HepG2 (cell line): ENCODE data around the gene SMAD7. TPM values are rescaled to one million over a fixed set of nuclear protein-coding genes. Genes with fewer than 3 reads are reported as not detected.

ENCODE experiments used
- ATAC-seq: fragments of 200-7000 bp; cut with Tn5 transposase; 3 replicates; pipeline ENCODE4 v1.9.1; 2020; ENCODE audit warnings: mild to moderate bottlenecking, moderate library complexity
- BruUV-seq: library from RNA; stranded (reverse); fragments of 400-500 nt; replicated peaks from 2 replicates; lab custom pipeline; 2021; lab: Mats Ljungman, UMichigan
- CTCF ChIA-PET: fragments of 300-600 bp; formaldehyde crosslinking; extraction: SDS; loops from one replicate; lab custom pipeline; 2021; ENCODE audit warnings: low total read pairs, inconsistent platforms, low intra/inter-chr PET ratio; lab: Yijun Ruan, JAX
- POLR2A ChIA-PET: fragments of 350-600 bp; sonication (Branson Sonifier 250); formaldehyde crosslinking; loops from one replicate; lab custom pipeline; 2020; ENCODE audit warnings: antibody characterized with exemption, inconsistent platforms; lab: Yijun Ruan, JAX
- DNase-seq: peaks from one replicate; pipeline ENCODE4 v3.0.0-alpha.2; 2015; ENCODE audit warnings: low spot score
- FAIRE-seq: peaks from 3 replicates; lab custom pipeline; 2011; peaks lifted over from hg19 to GRCh38; lab: Jason Lieb, UNC
- H2AFZ ChIP-seq: one replicate; pipeline ENCODE4 v1.6.1; 2011; ENCODE audit warnings: low read length, inconsistent platforms
- H3K27ac ChIP-seq: fragments of 300-600 bp; 3 replicates; pipeline ENCODE4 v1.8.0; 2011; ENCODE audit warnings: mixed run types, mild to moderate bottlenecking, mixed read lengths, low read length, inconsistent platforms; ENCODE audit not compliant: insufficient read depth; ENCODE audit errors: extremely low read length
- H3K27me3 ChIP-seq, 2 experiments: fragments of 200-600 bp in 1 of 2; 2 replicates in 1 of 2; 3 replicates in 1 of 2; pipeline versions ENCODE4 v1.6.0 to v1.8.0; 2011; ENCODE audit warnings: low read length in 2 of 2, mild to moderate bottlenecking in 2 of 2, moderate library complexity in 2 of 2, inconsistent platforms in 1 of 2; ENCODE audit not compliant: insufficient read depth in 2 of 2, control insufficient read depth in 1 of 2
- H3K36me3 ChIP-seq, 2 experiments: fragments of 200-600 bp in 1 of 2; replicated peaks in 1 of 2; 2 replicates in 1 of 2; 3 replicates in 1 of 2; pipeline versions ENCODE4 v1.5.1 to v1.8.0; 2011; ENCODE audit warnings: low read length in 2 of 2, inconsistent platforms in 1 of 2; ENCODE audit not compliant: insufficient read depth in 2 of 2, control insufficient read depth in 1 of 2
- H3K4me1 ChIP-seq: 2 replicates; pipeline ENCODE4 v1.5.1; 2012; ENCODE audit warnings: low read length, inconsistent platforms; ENCODE audit not compliant: insufficient read depth
- H3K4me2 ChIP-seq: 2 replicates; pipeline ENCODE4 v1.6.0; 2011; ENCODE audit warnings: low read depth, low read length, inconsistent platforms
- H3K4me3 ChIP-seq, 3 experiments: fragments of 200-600 bp in 1 of 3; sonication (generic), shearing (Covaris generic) in 1 of 3; replicated peaks in 1 of 3; 2 replicates each; pipeline ENCODE4 v1.5.1; 2011 to 2016; ENCODE audit warnings: low read length in 3 of 3, inconsistent platforms in 2 of 3, low read depth in 2 of 3, mild to moderate bottlenecking in 2 of 3, control low read depth in 1 of 3, mixed read lengths in 1 of 3; ENCODE audit not compliant: insufficient read depth in 1 of 3
- H3K79me2 ChIP-seq: one replicate; pipeline ENCODE4 v1.6.1; 2011; ENCODE audit warnings: low read length, inconsistent platforms; ENCODE audit not compliant: insufficient read depth
- H3K9ac ChIP-seq: 2 replicates; pipeline ENCODE4 v1.6.0; 2011; ENCODE audit warnings: mild to moderate bottlenecking, low read depth, low read length, inconsistent platforms; ENCODE audit not compliant: insufficient read depth
- H3K9me3 ChIP-seq: 2 replicates; pipeline ENCODE4 v1.5.1; 2012; ENCODE audit warnings: mild to moderate bottlenecking, low read length
- H4K20me1 ChIP-seq: 2 replicates; pipeline ENCODE4 v1.6.0; 2011; ENCODE audit warnings: inconsistent platforms, mild to moderate bottlenecking, low read length, moderate library complexity; ENCODE audit not compliant: insufficient read depth
- ASH2L ChIP-seq: fragments of 300-600, 200-600 bp; sonication (generic); IDR thresholded peaks from 2 replicates; pipeline ENCODE4 v1.7.0; 2017; ENCODE audit warnings: low read depth, mild to moderate bottlenecking, moderate library complexity, mixed read lengths, low read length; ENCODE audit not compliant: insufficient read length
- CENPT ChIP-seq: sonication (generic); formaldehyde crosslinking; IDR thresholded peaks from 2 replicates; pipeline ENCODE4 v1.8.0; 2022; ENCODE audit warnings: low read depth, mild to moderate bottlenecking, moderate library complexity, missing genetic modification reagents
- CREM ChIP-seq, 2 experiments: sonication (generic) in 1 of 2; formaldehyde crosslinking in 1 of 2; IDR thresholded peaks; 2 replicates each; pipeline versions ENCODE4 v1.4.0 to v1.6.1; 2016 to 2020; ENCODE audit warnings: antibody characterized with exemption in 1 of 2, mild to moderate bottlenecking in 1 of 2, missing genetic modification reagents in 1 of 2
- CSRNP2 ChIP-seq: sonication (generic); formaldehyde crosslinking; conservative IDR thresholded peaks from 2 replicates; pipeline ENCODE4 v1.8.0; 2022; ENCODE audit warnings: low read depth, missing genetic modification reagents
- E2F2 ChIP-seq: sonication (generic); formaldehyde crosslinking; IDR thresholded peaks from 2 replicates; pipeline ENCODE4 v1.4.0; 2020; ENCODE audit warnings: missing genetic modification reagents, borderline replicate concordance
- FOXC1 ChIP-seq: sonication (generic); formaldehyde crosslinking; IDR thresholded peaks from 2 replicates; pipeline ENCODE4 v1.8.0; 2022; ENCODE audit warnings: mild to moderate bottlenecking, missing genetic modification reagents, borderline replicate concordance
- GFI1 ChIP-seq: sonication (generic); formaldehyde crosslinking; IDR thresholded peaks from 2 replicates; pipeline ENCODE4 v1.5.0; 2020; ENCODE audit warnings: missing genetic modification reagents, mild to moderate bottlenecking, borderline replicate concordance
- IRX3 ChIP-seq: sonication (generic); formaldehyde crosslinking; IDR thresholded peaks from 2 replicates; pipeline ENCODE4 v1.8.1; 2023; ENCODE audit warnings: mild to moderate bottlenecking, low read depth, missing genetic modification reagents, borderline replicate concordance
- RNF2 ChIP-seq: fragments of 450-650 bp; conservative IDR thresholded peaks from 2 replicates; pipeline ENCODE4 v1.6.1; 2016; ENCODE audit warnings: low read depth
- SSRP1 ChIP-seq: IDR thresholded peaks from 2 replicates; pipeline ENCODE4 v1.6.1; 2016; ENCODE audit warnings: control low read depth
- THAP11 ChIP-seq: IDR thresholded peaks from 2 replicates; pipeline ENCODE4 v1.6.1; 2016; ENCODE audit warnings: missing biosample characterization, missing genetic modification reagents
- TMF1 ChIP-seq: sonication (generic); formaldehyde crosslinking; IDR thresholded peaks from 2 replicates; pipeline ENCODE4 v1.8.1; 2022; ENCODE audit warnings: low read depth, missing genetic modification reagents
- ZNF782 ChIP-seq: sonication (generic); formaldehyde crosslinking; IDR thresholded peaks from 2 replicates; pipeline ENCODE4 v1.4.0; 2020; ENCODE audit warnings: missing genetic modification reagents, mild to moderate bottlenecking, borderline replicate concordance
- WGBS: methylation state at CpG from one replicate; pipeline ENCODE4 v1.1.6; 2017; ENCODE audit warnings: low lambda C conversion rate; 5-methylcytosine and 5-hydroxymethylcytosine counted together
- in situ Hi-C: cut with HindIII; loops from 2 replicates; pipeline ENCODE4 v1.10.0; 2017; ENCODE audit warnings: low pct_unique_long_range_greater_than_20kb; ENCODE audit not compliant: extremely low pct_ligation_motif_present
- intact Hi-C: fragments of 100-400 bp; cut with micrococcal nuclease; formaldehyde crosslinking; loops from one replicate; pipeline ENCODE4 v1.10.0; 2022; ENCODE audit not compliant: unreplicated experiment
- polyA plus RNA-seq, 8 experiments: library from polyadenylated mRNA; depleted of rRNA in 3 of 8; stranded (reverse) in 7 of 8; unstranded in 1 of 8; fragments of >200 nt; fragmentation: Illumina TruSeq in 4 of 8; extraction: Trizol in 4 of 8; gene quantifications; 2 replicates each; pipeline versions ENCODE4 v1.2.1 to v1.2.3, GENCODE V29; 2011 to 2016; ENCODE audit warnings: low read depth in 4 of 8, missing spikeins in 1 of 8, mixed read lengths in 1 of 8; ENCODE audit not compliant: insufficient read depth in 1 of 8
- total RNA-seq, 5 experiments: library from RNA; depleted of rRNA; stranded (reverse); fragments of >200 nt; fragmentation: Illumina TruSeq; extraction: Trizol; gene quantifications; 2 replicates each; pipeline ENCODE4 v1.2.3, GENCODE V29; 2016; ENCODE audit warnings: low read depth in 1 of 5
- TF ChIP-seq, protein P1 (sequence below): IDR thresholded peaks from 2 replicates; pipeline ENCODE4 v1.6.1; 2016
- TF ChIP-seq, protein P2 (sequence below): sonication (generic); formaldehyde crosslinking; IDR thresholded peaks from 2 replicates; pipeline ENCODE4 v1.8.1; 2023; ENCODE audit warnings: missing genetic modification reagents, mild to moderate bottlenecking, borderline replicate concordance

Gene SMAD7
- total and polyA plus RNA-seq, 2 of the 13 experiments (the other 11 are each of a cell fraction or from before 2014, with no cell fraction given) = 17.4 to 24.7 TPM

GRCh38 chr18:48951448-48952286 lies 902 bp upstream of the SMAD7 start (continued):
- TF ChIP-seq THAP11 (CRISPR knock-in tag) = 0 out of 2 replicates have a peak, but pooled peaks have one; percentile 23
- 0 out of 2 replicates have a peak, but pooled peaks have one; percentile 40 for TF ChIP-seq FOXC1 (CRISPR knock-in tag)
- no peak for TF ChIP-seq CREM (IDR thresholded peaks at IDR 0.05)
- no peak for TF ChIP-seq CREM (CRISPR knock-in tag; IDR thresholded peaks at IDR 0.05)
- TF ChIP-seq, all 625 proteins: peak for 46

- Histone ChIP-seq H3K9ac (peak overlapping the region; percentile 87), H2AFZ (no peak overlapping the region), H3K79me2 (peaks cover 60% of the 10 kb centered on the region), H3K27ac (peak overlapping the region; percentile 89), H3K36me3 (no peaks in the 10 kb centered on the region; a peak in 1 of 5 replicates), H3K4me2 (peak overlapping the region; percentile 73), H3K27me3 (no peaks in the 10 kb centered on the region; a peak in 1 of 5 replicates), H4K20me1 (peaks cover 23% of the 10 kb centered on the region; the same call in 1 of the 2 replicates), H3K4me3 (peak overlapping the region; percentile 91 to 100 (median 97)), H3K9me3 (no peaks in the 10 kb centered on the region), H3K4me1 (peaks cover 35% of the 10 kb centered on the region)
- DNase-seq (no peak), ATAC-seq (peak; percentile 34), FAIRE-seq (no peak)
- ChIA-PET CTCF (interaction anchor here (1.7 kb wide), 1 partner anchor 53 kb away, joined by 5 read pairs; no protein-coding TSS in a partner anchor), POLR2A (interaction anchor here (6.3 kb wide), 1 partner anchor 19 kb away, joined by 79 read pairs; no protein-coding TSS in a partner anchor)
- in situ Hi-C loops (loop anchor here (5.0 kb wide), 1 partner anchor 53 kb away; no protein-coding TSS in a partner anchor), intact Hi-C loops (loop anchor here (2.0 to 10.0 kb wide), 4 partner anchors 53 to 285 kb away; no protein-coding TSS in a partner anchor)
- no TSS peak for BruUV-seq
- WGBS = 0% methylated on average over 23 of the region's 79 CpGs
- no peak for TF ChIP-seq ASH2L
- peak; percentile 43; the same call in 1 of the 2 replicates for TF ChIP-seq CENPT (CRISPR knock-in tag)
- TF ChIP-seq CSRNP2 (CRISPR knock-in tag) = no peak
- no peak for TF ChIP-seq E2F2
- TF ChIP-seq GFI1 (CRISPR knock-in tag) = no peak
- no peak for TF ChIP-seq ZNF782
- peak; percentile 38; the same call in 1 of the 2 replicates for TF ChIP-seq RNF2
- TF ChIP-seq, protein P1, sequence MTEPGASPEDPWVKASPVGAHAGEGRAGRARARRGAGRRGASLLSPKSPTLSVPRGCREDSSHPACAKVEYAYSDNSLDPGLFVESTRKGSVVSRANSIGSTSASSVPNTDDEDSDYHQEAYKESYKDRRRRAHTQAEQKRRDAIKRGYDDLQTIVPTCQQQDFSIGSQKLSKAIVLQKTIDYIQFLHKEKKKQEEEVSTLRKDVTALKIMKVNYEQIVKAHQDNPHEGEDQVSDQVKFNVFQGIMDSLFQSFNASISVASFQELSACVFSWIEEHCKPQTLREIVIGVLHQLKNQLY (CRISPR knock-in tag) = no peak
- 0 out of 2 replicates have a peak, but pooled peaks have one; percentile 53 for TF ChIP-seq TMF1 (CRISPR knock-in tag)
- no peak for TF ChIP-seq SSRP1 (CRISPR knock-in tag)
- no peak for TF ChIP-seq IRX3 (CRISPR knock-in tag)
- TF ChIP-seq, protein P2, sequence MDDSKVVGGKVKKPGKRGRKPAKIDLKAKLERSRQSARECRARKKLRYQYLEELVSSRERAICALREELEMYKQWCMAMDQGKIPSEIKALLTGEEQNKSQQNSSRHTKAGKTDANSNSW (CRISPR knock-in tag) = no peak
These were observed 894 bp downstream of the SMAD7 start for GRCh38 chr18:48949606-48950535.
